HUES6 (cell line): Measurements from ENCODE around the gene PIK3R3.
A peak's percentile ranks its signal among the peaks of the same experiment; 100 is the strongest.
"Not testable (repeated sequence)": the region's sequence is repeated elsewhere in the genome, so short reads cannot be mapped to it uniquely, and the experiment has no call there.

ENCODE experiments used
- H3K27ac ChIP-seq: 2 replicates; pipeline ENCODE4 v1.7.0; 2013; ENCODE audit warnings: low read depth, mild to moderate bottlenecking, low read length, inconsistent platforms
- H3K27me3 ChIP-seq: 2 replicates; pipeline ENCODE4 v1.6.1; 2013; ENCODE audit warnings: low read length; ENCODE audit not compliant: control insufficient read depth, insufficient read depth
- H3K36me3 ChIP-seq: 2 replicates; pipeline ENCODE4 v1.6.1; 2013; ENCODE audit warnings: low read length; ENCODE audit not compliant: control insufficient read depth, insufficient read depth
- H3K4me1 ChIP-seq: 2 replicates; pipeline ENCODE4 v1.6.1; 2013; ENCODE audit warnings: low read length; ENCODE audit not compliant: control insufficient read depth, insufficient read depth
- H3K4me3 ChIP-seq: 2 replicates; pipeline ENCODE4 v1.5.1; 2013; ENCODE audit warnings: low read depth, low read length
- H3K9ac ChIP-seq: one replicate; pipeline ENCODE4 v1.6.1; 2013; ENCODE audit warnings: mild to moderate bottlenecking, low read length
- H3K9me3 ChIP-seq: 2 replicates; pipeline ENCODE4 v1.6.1; 2013; ENCODE audit warnings: low read depth, low read length; ENCODE audit not compliant: control insufficient read depth, insufficient read depth

Gene PIK3R3

DNA sequence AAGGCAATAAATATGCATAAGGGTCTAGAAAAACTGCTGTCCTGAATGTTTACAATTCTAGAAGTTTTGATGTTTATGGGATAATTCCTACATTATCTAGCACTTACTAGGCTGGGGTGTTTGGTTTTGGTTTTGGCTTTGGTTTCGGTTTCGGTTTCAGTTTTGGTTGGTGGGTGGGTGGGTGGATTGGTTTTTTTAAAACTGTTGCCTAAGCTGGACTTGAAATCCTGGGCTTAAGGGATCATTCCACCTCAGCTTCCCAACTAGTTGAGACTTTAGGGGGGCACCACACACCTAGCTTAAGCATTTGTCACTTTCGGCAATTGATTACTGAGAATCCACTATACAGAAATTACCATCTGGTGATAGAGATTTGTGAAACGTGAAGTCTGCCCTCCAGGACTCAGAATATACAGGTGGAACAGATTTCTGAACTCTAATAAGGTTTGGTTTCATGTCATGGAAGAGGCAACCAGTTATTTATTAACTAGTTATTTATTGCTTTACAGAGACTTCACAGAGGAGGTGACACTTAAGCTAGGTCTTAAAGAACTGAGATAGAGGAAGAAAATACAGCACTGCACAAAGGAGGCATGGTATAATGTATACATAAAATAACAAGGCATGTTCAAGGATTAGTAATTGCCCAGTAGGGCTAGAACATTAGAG is 69.6 kb downstream of the PIK3R3 start:
- Histone ChIP-seq H3K27ac (no peak overlapping the region), H3K9ac (no peak overlapping the region), H3K36me3 (peaks cover 38% of the 10 kb centered on the region), H3K4me1 (no peaks in the 10 kb centered on the region), H3K27me3 (no peaks in the 10 kb centered on the region), H3K9me3 (peaks cover 11% of the 10 kb centered on the region), H3K4me3 (no peak overlapping the region)

GRCh38 chr1:46061146-46061545 is 71.3 kb downstream of the PIK3R3 start:
- Histone ChIP-seq H3K27me3 (no peaks in the 10 kb centered on the region), H3K4me3 (no peak overlapping the region), H3K36me3 (peaks cover 38% of the 10 kb centered on the region), H3K9me3 (peaks cover 12% of the 10 kb centered on the region), H3K27ac (no peak overlapping the region), H3K9ac (no peak overlapping the region), H3K4me1 (no peaks in the 10 kb centered on the region)

- H3K27ac ChIP-seq, result no peak overlapping the region
- no peak overlapping the region for H3K4me3 ChIP-seq
- H3K27me3 ChIP-seq, result no peaks in the 10 kb centered on the region
- no peaks in the 10 kb centered on the region for H3K4me1 ChIP-seq
- no peak overlapping the region for H3K9ac ChIP-seq
- peaks cover 29% of the 10 kb centered on the region for H3K36me3 ChIP-seq
- H3K9me3 ChIP-seq, result peaks cover 12% of the 10 kb centered on the region
Observed at GRCh38 chr1:46058936-46059335, 73.5 kb downstream of the PIK3R3 start.

GRCh38 chr1:46057781-46058180 is 74.6 kb downstream of the PIK3R3 start:
- H3K4me3 ChIP-seq, result no peak overlapping the region
- H3K9ac ChIP-seq, result no peak overlapping the region
- H3K4me1 ChIP-seq, result no peaks in the 10 kb centered on the region
- no peaks in the 10 kb centered on the region for H3K27me3 ChIP-seq
- peaks cover 12% of the 10 kb centered on the region for H3K9me3 ChIP-seq
- H3K27ac ChIP-seq, result no peak overlapping the region
- H3K36me3 ChIP-seq, result peaks cover 29% of the 10 kb centered on the region

- Histone ChIP-seq H3K9me3 (peaks cover 12% of the 10 kb centered on the region), H3K36me3 (peaks cover 29% of the 10 kb centered on the region)
- H3K27ac ChIP-seq, H3K27me3 ChIP-seq, H3K4me3 ChIP-seq, H3K4me1 ChIP-seq, H3K9ac ChIP-seq: not testable (repeated sequence)
Observed at GRCh38 chr1:46057215-46057614, 75.2 kb downstream of the PIK3R3 start.

- no peaks in the 10 kb centered on the region for H3K27me3 ChIP-seq
- no peak overlapping the region for H3K9ac ChIP-seq
- H3K36me3 ChIP-seq, result peaks cover 21% of the 10 kb centered on the region
- peaks cover 12% of the 10 kb centered on the region for H3K9me3 ChIP-seq
- H3K4me3 ChIP-seq, result no peak overlapping the region
- no peak overlapping the region for H3K27ac ChIP-seq
- no peaks in the 10 kb centered on the region for H3K4me1 ChIP-seq
Observed at GRCh38 chr1:46056325-46056724, 76.1 kb downstream of the PIK3R3 start.

- H3K36me3 ChIP-seq, result peaks cover 5% of the 10 kb centered on the region
- no peak overlapping the region for H3K9ac ChIP-seq
- no peak overlapping the region for H3K4me3 ChIP-seq
- no peak overlapping the region for H3K27ac ChIP-seq
- no peaks in the 10 kb centered on the region for H3K27me3 ChIP-seq
- H3K4me1 ChIP-seq, result no peaks in the 10 kb centered on the region
- peaks cover 6% of the 10 kb centered on the region; the same call in 1 of the 2 replicates for H3K9me3 ChIP-seq
Observed at GRCh38 chr1:46053734-46054133, 78.7 kb downstream of the PIK3R3 start.

GRCh38 chr1:46044116-46044515 is 88.3 kb downstream of the PIK3R3 start:
- Histone ChIP-seq H3K27me3 (no peaks in the 10 kb centered on the region), H3K4me3 (no peak overlapping the region), H3K4me1 (peaks cover 33% of the 10 kb centered on the region), H3K36me3 (no peaks in the 10 kb centered on the region; the same call in 1 of the 2 replicates), H3K9me3 (no peaks in the 10 kb centered on the region), H3K9ac (peak overlapping the region; percentile 16), H3K27ac (peak overlapping the region; percentile 42; the same call in 1 of the 2 replicates)

GRCh38 chr1:46043458-46044017 is 88.9 kb downstream of the PIK3R3 start:
- Histone ChIP-seq H3K27ac (peak overlapping the region; percentile 42; the same call in 1 of the 2 replicates), H3K36me3 (no peaks in the 10 kb centered on the region; the same call in 1 of the 2 replicates), H3K4me3 (peak overlapping the region; percentile 10; the same call in 1 of the 2 replicates), H3K27me3 (no peaks in the 10 kb centered on the region), H3K4me1 (peaks cover 33% of the 10 kb centered on the region), H3K9ac (peak overlapping the region; percentile 18), H3K9me3 (no peaks in the 10 kb centered on the region)

GRCh38 chr1:46041974-46042373 is 90.5 kb downstream of the PIK3R3 start:
- H3K9ac ChIP-seq, result no peak overlapping the region
- peaks cover 36% of the 10 kb centered on the region for H3K4me1 ChIP-seq
- no peak overlapping the region for H3K27ac ChIP-seq
- no peaks in the 10 kb centered on the region; the same call in 1 of the 2 replicates for H3K36me3 ChIP-seq
- H3K27me3 ChIP-seq, result no peaks in the 10 kb centered on the region
- H3K9me3 ChIP-seq, result no peaks in the 10 kb centered on the region
- H3K4me3 ChIP-seq, result no peak overlapping the region

- Histone ChIP-seq H3K27ac (no peak overlapping the region), H3K36me3 (no peaks in the 10 kb centered on the region; the same call in 1 of the 2 replicates), H3K27me3 (no peaks in the 10 kb centered on the region), H3K4me1 (peaks cover 40% of the 10 kb centered on the region), H3K9ac (no peak overlapping the region), H3K4me3 (no peak overlapping the region), H3K9me3 (no peaks in the 10 kb centered on the region)
Observed at GRCh38 chr1:46041551-46041950, 90.9 kb downstream of the PIK3R3 start.
